HG02938 (cell line): Measurements from ENCODE around the gene LPIN1.
"Not testable (repeated sequence)": the region's sequence is repeated elsewhere in the genome, so short reads cannot be mapped to it uniquely, and the experiment has no call there.

Experiments used
- ATAC-seq: cut with Tn5 transposase; IDR thresholded peaks from one replicate; pipeline ENCODE4 v1.9.1; 2021; ENCODE audit warnings: mild to moderate bottlenecking, moderate library complexity; ENCODE audit not compliant: unreplicated experiment

The LPIN1 gene

DNA sequence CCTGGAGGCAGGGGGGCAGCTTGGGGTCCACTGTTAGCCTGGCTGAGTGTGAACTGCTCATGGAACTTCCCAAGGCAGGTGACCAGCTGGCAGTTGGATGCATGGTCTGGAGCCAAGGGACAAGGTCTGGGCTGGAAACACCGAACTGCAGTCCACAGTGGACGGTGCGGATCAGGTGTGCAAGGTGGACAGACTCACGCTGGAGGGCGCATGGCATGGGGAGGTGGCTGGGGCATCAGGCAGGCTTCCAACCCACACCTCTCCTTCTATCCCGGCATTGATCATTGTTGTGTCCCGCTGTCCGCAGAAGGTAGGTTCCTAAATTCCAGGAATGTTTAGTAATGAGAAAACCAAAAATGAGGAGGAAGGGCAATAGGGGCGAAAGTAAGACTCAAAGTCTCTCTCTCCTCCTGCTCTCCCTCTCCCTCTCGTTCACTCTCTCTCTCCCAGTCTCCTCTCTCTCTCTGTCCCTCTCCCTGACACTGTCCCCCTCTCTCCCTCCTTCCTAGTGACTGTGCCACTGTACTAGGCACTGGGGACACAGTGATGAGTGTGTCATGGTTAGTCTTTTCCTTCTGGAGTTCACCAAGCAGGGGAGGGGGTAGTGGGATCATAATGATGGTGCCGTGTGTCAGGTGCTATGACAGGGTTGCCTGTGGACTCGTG lies 30.3 kb upstream of the LPIN1 start:
- no peak for ATAC-seq

DNA sequence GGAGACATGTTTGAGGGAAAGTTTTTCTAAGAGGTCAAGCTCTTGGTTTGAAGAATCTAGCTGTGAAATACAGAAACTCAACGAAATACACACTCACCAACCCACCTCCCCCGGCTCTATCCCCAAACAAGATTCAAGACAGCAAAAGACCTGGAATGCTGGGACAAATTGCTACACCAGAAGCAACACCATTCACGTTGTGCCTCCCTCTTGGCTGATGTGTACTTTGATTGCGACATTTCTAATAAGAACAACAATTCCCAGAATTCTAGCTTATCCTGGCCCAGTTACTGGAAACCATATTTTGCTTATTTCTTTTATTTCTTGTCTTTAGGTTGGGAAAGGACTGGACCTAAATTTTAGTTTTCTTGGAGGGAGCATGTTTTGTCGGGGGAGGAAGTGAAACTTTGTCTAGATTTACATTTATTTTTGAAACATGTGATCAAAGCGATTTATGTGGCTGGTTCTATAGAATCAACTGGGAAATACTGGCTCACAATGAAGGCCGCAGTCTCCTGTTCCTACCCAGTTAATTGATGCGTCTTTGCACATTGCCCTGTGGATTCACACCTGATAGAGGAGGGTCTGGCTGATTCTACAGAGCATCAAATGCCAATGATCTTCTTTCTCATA lies 29.6 kb upstream of the LPIN1 start:
- ATAC-seq, result no peak

DNA sequence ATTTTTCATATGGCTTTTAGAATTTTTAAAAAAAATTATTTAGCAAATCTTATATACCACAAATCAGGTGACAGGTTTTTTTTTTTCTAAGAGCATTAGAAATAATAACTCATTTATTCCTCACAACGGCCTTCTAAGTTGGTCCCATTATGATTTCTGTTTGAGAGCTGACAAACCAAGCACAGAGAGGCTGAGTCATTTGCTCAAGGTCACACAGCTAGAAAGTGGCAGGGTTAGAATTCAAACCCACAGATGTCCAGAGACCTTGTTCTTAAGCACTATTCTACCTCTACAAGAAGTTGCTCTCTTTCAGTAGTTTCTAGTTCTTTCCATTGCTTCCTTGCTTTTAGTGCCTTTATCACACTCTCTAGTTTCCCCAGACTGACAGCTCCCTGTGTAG lies 28.8 kb upstream of the LPIN1 start:
- ATAC-seq, result no peak

DNA sequence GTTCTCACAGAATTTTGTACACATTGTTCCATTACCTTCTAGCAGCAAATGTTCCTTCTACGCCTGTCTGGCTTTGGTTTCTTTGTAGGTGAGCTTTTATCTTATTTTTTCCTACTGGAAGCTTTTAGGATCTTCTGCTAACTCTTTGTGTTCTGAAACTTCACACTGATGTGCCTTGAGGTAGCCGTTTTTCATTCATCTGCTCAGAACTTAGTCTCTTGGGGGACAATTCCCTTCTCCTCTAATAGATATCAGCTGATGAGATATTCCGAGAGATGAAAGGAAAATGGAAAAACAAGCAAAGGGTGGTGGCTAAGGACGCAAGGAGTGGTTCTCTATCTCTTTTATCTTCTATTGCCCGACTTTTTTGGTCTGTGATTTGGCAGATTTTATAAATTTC lies 27.8 kb upstream of the LPIN1 start:
- ATAC-seq, result no peak

DNA sequence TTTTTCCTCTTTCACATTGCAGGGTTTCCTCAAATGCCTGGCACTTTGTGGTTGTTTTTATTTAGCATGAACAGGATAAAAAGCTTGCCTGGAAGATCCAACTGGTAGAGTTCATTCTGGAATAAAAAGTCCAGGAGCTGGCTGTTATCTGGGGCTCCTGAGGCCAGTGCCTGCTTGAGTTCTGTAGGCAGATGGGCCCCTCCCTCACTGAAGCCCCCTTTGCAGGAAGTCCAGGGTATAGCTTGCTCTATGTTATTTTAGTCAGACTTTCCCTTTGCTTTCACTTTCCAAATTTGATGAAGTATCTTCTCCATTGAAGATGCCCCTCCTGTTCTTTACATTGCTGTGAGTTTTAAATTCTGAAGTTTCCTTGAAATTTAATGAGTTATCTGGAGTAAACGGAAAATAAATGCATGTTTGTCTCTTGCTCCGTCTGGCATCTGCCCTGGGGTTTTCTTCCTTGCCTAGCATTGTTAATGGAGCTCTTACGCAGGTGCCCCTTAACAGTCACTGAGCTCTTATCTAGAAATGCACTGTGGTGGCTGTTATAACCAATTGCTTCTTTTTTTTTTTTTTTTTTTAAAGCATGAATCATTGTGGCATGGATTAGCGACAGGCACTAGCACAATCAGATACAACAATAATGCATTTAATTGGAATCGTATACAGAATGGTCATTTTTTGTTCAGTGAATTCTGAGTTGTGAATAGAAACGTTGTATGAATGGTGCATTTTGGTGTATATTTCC lies 27.0 kb upstream of the LPIN1 start:
- ATAC-seq, result no peak

DNA sequence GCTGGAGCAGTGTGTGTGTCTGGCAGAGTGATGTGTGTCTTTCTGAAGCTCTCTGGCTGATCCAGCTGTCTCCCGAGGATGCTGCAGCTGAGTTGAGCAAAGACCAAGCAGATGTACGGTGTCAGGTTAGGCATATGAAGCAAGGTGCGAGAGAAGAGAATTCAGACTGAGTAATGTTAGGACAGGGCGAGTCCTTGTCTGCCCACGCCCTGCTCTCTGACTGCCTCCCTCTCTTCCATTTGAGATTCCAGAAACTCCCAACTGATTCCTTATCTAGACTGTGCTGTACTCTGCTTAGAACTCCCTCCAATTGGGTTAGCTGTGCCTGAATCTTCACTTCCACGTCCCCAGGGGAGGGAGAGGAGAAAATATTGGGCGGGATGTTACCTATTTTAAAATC lies 25.7 kb upstream of the LPIN1 start:
- ATAC-seq, result no peak

DNA sequence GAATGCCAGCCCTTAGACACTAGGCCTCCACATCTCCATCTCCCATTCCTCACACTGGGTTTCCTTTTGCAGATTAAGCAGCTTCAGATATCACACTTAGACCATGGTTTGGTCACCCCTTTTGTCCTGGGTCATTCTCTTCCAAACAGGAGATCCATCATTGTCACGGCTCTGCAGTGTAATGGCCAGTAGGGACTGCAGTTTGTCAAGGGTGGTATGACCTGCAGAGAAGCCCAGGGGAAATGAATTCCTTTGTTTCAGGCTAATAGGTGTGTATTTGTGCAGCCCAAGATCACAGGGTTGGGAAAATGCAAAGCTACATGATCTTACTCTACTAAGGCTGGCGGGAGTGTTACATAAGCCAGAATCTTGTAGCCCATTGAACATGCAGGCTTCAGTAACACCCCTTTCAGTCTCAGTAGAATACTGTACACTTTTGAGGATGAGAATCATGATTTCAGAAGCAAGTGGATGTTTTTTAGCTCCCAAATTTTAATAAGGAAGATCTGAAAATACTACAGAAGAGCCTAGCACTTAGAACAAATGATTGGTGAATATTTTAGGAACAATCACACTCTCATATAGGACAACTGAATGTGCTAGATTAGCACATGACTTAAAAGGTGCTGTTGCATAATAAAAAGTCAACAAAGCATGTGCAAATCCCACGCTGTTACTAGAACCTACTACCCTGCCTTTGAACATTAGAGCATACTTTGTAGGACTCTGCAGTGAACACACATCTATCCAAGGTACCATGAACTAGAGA lies 24.0 kb upstream of the LPIN1 start:
- ATAC-seq, result no peak

DNA sequence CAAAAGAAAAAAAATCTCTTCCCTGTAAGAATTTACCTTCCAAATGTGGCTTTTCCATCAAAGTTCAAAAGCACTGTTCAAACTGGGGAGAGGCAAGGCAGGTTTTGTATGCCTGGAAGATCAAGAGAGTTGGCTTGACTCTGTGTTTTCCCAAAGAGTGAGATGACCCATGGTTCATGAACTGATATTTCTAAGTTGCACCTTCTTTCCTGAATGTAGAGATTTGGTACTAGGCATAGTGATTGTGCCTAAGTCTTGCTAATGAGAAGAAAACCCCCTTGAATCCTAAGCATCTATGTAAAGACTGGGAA lies 23.4 kb upstream of the LPIN1 start:
- ATAC-seq, result no peak

DNA sequence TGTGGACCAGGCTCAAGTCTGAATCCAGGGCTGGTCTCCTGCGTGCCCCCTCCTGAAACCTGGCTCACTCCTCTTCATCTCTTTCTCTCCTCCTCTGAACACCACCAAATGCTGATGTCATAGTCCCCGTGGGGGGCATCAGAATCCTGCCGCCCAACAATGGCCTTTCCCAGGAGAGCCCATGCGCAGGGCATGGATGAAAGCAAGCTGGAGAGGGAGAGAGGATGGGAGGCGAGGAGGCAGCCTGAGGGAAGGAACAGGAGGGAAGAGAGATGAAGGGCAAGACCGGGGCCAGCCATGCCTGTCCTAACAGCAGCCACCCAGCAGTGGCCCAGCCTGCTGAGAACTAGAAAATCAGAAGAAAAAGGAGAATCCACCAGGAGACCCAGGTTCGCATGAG lies 22.3 kb upstream of the LPIN1 start:
- no peak for ATAC-seq

DNA sequence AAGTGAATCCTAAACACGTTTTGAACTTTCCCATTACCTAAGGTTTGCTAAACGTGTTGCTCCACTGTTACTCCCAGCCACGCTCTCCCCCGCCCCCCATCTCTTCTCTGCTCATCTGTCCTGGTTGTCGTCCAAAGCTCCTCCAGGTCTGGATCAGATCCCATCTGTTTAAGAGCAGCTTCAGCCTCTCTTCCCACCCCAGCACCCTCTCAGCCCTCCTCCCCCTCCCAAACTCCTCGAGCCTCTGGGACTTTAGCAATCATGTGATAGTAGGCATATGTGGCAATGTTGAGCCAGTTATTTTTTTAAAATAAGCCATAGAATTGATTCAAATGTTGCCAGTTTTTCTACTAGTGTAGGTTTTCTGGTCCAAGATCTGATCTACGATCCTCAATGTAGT lies 20.0 kb upstream of the LPIN1 start:
- no peak for ATAC-seq

DNA sequence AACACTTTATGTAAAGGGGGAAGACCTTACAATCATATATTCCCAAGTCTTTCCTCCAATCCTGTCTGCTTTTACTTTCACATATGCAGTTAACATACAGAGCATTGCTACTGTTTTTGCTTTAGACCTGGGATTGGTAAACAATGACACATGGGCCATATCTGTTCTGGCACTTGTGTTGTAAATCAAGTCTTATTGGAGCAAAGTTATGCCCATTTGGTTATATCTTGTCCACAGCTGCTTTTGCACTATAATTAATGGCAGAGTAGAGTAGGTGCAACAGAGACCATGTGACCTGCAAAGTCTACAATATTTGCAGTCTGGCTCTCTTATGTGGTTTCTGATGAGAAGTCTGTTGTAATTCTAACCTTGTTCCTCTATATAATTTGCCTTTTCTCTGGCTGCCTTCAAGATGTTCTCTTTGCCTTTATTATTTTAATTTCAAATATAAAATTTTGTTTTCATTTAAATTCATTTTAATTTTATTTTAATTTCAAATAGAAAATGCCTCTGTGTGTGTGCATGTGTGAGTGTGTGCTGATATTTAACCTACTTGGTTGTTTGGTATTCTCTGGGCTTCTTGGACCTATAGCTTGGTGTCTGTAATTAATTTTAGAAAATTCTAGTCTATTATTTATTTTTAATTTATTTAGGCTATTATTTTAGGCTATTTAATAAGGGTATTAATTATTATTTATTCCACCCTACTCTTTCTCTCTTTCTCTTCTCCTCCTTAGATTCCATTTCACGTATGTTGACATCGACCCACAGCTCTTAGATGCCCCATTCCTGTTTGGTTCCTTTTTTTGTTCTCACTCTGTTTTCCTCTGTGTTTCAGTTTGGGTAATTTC lies 16.8 kb upstream of the LPIN1 start:
- ATAC-seq, result no peak

DNA sequence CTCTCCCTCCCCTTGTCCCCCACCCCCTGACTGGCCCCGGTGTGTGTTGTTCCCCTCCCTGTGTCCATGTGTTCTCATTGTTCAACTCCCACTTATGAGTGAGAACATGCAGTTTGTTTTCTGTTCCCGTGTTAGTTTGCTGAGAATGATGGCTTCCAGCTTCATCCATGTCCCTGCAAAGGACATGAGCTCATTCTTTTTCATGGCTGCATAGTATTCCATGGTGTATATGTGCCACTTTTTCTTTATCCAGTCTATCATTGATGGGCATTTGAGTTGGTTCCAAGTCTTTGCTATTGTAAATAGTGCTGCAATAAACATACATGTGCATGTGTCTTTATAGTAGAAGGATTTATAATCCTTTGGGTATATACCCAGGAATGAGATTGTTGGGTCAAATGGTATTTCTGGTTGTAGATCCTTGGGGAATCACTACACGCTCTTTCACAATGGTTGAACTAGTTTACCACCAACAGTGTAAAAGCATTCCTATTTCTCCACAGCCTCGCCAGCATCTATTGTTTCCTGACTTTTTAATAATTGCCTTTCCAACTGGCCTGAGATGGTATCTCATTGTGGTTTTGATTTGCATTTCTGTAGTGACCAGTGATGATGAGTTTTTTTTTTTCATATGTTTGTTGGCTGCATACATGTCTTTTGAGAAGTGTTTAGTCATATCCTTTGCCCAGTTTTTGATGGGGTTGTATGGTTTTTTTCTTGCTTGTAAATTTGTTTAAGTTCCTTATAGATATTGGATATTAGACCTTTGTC lies 15.0 kb upstream of the LPIN1 start:
- ATAC-seq, result not testable (repeated sequence)

DNA sequence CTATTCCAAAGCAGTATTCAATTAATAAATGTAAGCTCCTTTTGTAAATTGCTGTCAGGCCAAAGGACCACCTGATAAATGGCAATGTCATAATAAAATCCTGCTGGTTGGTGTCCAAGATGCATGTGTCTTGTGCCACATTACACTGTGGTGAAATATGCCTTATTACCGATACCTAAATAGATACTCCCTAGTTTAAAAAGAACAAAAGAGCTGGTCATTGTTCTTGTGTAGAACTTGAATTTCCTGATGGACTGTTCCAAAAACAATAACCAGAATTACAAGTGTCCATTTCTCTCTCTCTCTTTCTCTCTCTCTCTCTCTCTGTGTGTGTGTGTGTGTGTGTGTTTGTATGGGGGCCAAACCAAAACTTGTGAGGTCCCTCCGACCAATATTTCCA lies 13.8 kb upstream of the LPIN1 start:
- no peak for ATAC-seq

DNA sequence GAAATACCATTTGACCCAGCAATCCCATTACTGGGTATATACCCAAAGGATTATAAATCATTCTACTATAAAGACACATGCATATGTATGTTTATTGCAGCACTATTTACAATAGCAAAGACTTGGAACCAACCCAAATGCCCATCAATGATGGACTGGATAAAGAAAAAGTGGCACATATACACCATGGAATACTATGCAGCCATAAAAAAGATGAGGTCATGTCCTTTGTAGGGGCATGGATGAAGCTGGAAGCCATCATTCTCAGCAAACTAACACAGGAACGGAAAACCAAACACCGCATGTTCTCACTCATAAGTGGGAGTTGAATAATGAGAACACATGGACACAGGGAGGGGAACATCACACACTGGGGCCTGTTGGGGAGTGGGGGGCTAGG lies 8.6 kb upstream of the LPIN1 start:
- ATAC-seq, result not testable (repeated sequence)

DNA sequence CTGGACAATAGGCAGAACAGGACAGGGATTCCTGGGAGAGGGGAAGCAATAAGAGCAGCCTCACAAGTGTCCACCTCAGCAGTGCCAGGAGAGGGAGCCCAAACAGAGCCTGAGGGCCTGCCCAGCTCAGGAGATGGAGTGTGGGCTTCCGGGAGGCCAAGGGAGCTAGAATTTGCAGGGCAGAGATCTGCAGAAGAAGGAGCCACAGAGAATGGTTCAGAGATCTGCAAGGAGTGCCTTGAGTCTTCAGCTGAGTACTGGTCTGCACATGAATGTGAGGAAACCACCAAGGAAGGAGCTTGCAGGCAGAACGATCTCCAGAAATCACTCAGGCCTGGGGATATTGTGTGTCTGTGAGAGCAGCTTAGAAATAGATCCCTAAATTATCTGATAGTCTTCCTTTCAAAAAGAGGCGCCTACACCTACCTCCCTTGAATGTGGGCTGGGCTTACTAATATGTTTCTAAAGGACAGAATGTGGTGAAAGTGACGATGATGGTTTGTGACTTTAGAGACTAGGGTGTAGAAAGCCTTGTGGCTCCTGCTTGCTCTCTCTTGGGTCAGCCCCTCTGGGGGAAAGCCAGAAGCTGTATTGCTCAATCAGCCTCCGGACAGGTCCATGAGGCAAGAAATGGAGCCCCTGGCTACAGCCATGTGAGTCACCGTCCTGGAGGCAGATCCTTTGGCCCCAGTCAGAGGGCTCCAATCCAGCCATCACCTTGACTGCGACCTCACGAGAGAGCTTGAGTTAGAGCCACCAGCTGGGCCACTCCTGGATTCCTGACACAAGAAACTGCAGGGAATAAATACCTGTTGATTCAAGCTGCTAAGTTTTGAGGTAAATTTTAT lies 7.6 kb upstream of the LPIN1 start:
- ATAC-seq, result peak; percentile 60

DNA sequence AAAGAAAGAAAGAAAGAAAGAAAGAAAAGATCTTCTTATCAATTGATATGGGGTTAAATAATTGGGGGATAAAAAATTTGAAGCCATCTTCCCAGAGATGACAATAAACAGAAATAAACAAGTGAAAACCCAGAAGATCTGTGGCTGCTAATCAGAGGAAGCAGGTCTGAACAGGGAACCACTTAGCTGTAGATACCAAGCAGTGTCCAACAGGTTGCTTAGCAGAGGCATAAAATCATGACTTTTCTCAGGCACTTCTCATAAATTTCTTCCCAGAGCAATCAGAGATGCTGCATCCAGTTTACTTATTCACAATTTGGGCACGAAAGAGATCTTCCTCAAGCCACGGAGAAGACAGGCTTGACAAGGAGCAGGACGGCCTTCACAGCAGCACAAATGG lies 5.7 kb upstream of the LPIN1 start:
- ATAC-seq, result no peak

DNA sequence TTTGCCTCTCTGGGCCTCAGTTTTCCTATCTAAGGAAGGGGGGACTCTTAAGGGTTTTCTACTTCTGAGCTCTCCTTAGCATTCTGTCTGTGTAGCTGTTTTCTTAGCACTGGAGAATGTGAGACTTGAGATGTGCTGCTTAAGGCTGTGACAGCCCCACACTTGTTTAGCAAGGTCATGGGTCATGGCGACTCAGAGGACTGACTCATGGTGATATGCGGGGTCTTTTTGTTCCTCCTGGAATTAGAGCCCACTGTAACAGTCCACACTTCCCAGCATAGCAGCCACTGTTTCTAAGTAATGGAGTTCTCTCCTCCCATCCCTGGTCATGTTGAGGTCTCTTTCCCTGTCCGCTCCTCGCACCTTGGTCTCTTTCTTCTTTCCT lies 4.1 kb upstream of the LPIN1 start:
- no peak for ATAC-seq

DNA sequence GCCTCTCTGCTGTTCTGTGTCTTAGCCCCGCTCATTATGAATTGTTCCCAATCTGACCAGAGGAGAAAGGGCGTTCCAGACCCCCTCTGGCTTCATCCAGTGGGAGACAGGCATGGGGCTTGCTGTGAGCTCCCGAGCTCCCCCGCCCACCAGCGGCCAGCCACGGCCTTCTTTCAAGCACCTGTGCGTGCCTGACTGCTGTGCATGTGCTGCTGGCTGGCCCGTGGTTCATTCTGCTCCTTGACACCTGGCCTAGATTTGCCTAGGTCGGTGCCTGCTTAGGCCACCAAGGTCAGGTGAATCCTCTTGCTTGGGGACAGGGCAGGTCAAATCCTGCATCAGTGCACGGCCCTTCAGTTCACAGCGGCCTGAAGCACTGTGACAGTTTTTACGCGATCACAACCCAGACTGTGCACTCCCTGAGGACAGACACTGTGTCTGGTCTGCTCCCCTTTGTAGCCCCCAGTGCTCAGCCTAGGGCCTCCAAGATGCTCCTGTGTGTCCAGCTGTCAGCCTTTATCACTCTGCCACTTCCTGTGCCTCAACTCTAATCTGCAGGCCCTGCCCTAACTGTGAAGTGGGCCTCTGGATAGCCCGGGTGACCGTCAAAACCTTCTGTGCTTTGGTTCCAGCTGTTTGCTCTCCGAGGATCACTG lies 3.6 kb upstream of the LPIN1 start:
- ATAC-seq, result no peak

DNA sequence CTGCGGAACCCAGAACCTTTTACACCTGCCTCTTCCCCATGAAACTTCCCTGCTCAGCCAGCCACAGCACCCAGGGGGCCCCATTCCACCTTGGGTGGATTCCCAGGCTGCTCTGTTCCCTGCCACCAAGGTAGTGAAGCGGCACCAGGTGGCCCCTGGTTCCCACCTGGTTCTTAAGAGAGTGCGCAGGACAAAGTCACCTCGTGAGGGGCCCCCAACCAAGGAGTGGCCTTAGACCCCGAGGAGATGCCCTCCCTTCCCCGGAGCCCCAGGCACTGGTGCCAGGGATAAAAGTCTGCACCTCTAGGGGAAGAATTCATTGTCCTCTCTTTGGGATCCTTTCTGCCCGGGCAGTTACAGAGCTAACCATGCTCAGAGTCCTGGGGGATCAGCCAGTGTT lies 3.1 kb upstream of the LPIN1 start:
- ATAC-seq, result no peak
